Hepatocyte (in vitro differentiated cells): ENCODE data around the gene GOT1.

Experiments
- CTCF ChIP-seq: fragments of 200-600 bp; sonication (generic); IDR thresholded peaks from 2 replicates; pipeline ENCODE4 v1.5.1; 2016; ENCODE audit warnings: antibody characterized with exemption, mild to moderate bottlenecking; ENCODE audit not compliant: poor library complexity
- EZH2 ChIP-seq: fragments of 200-600 bp; sonication (generic); IDR thresholded peaks from 2 replicates; pipeline ENCODE4 v1.6.1; 2016; ENCODE audit warnings: antibody characterized with exemption, mild to moderate bottlenecking, borderline replicate concordance
- EZH2phosphoT487 ChIP-seq: fragments of 200-600 bp; sonication (generic); IDR thresholded peaks from one replicate; pipeline ENCODE4 v1.6.1; 2018; ENCODE audit warnings: antibody characterized with exemption, mild to moderate bottlenecking, low read depth, moderate library complexity; ENCODE audit not compliant: unreplicated experiment, severe bottlenecking

GRCh38 chr10:99374972-99375371, 55.5 kb downstream of the GOT1 start:
- TF ChIP-seq CTCF = no peak
- no peak for TF ChIP-seq EZH2
- no peak for TF ChIP-seq EZH2phosphoT487
